Suprapubic skin (tissue), 4 donors: ENCODE measurements around the gene SLC35E1. TPM values are rescaled to one million over a fixed set of nuclear protein-coding genes. Genes with fewer than 3 reads are reported as not detected.

Experiments used
- DNase-seq, 2 donors: peaks; one replicate each; pipeline ENCODE4 v3.0.0-alpha.2; 2019; ENCODE audit warnings: low spot score in 2 of 2
- H3K27ac ChIP-seq: fragments of 200-600 bp; sonication (generic); one replicate; pipeline ENCODE4 v1.5.1; 2019
- H3K27me3 ChIP-seq: fragments of 200-600 bp; sonication (generic); one replicate; pipeline ENCODE4 v1.5.1; 2019
- H3K36me3 ChIP-seq: fragments of 200-600 bp; sonication (generic); one replicate; pipeline ENCODE4 v1.5.1; 2019
- H3K4me1 ChIP-seq: fragments of 200-600 bp; sonication (generic); one replicate; pipeline ENCODE4 v1.5.1; 2019
- H3K4me3 ChIP-seq: fragments of 200-600 bp; sonication (generic); one replicate; pipeline ENCODE4 v1.5.1; 2019; ENCODE audit warnings: mild to moderate bottlenecking
- H3K9me3 ChIP-seq: fragments of 200-600 bp; sonication (generic); one replicate; pipeline ENCODE4 v1.5.1; 2019
- EP300 ChIP-seq: sonication (generic); formaldehyde crosslinking; IDR thresholded peaks from one replicate; pipeline ENCODE4 v1.6.1; 2017; ENCODE audit warnings: antibody characterized with exemption
- POLR2A ChIP-seq, 2 donors: fragments of 450-650 bp; IDR thresholded peaks; one replicate each; pipeline ENCODE4 v1.6.1; 2017; ENCODE audit warnings: antibody characterized with exemption in 2 of 2, mild to moderate bottlenecking in 2 of 2, moderate library complexity in 2 of 2
- POLR2AphosphoS5 ChIP-seq, 3 donors: sonication (generic); formaldehyde crosslinking; IDR thresholded peaks; one replicate each; pipeline ENCODE4 v1.6.1; 2017; ENCODE audit warnings: antibody characterized with exemption in 3 of 3
- WGBS: methylation state at CpG from one replicate; pipeline ENCODE4 v1.1.5; 2018; 5-methylcytosine and 5-hydroxymethylcytosine counted together
- total RNA-seq, 4 donors: library from RNA; depleted of rRNA; stranded (reverse); fragments of >200 nt; gene quantifications; one replicate each; pipeline ENCODE4 v1.1.0, GENCODE V29; 2016
- TF ChIP-seq, protein P1 (sequence below), 2 donors: fragments of 200-600 bp in 1 of 2; fragments of 450-650 bp in 1 of 2; sonication (generic) in 1 of 2; IDR thresholded peaks; one replicate each; pipeline ENCODE4 v1.5.1; 2016 to 2019; ENCODE audit warnings: antibody characterized with exemption in 2 of 2, mild to moderate bottlenecking in 1 of 2, moderate library complexity in 1 of 2

The SLC35E1 gene
- total RNA-seq, 4 donors from 2014 or later: 49.8 to 64.8 (median 56.3) TPM

DNA sequence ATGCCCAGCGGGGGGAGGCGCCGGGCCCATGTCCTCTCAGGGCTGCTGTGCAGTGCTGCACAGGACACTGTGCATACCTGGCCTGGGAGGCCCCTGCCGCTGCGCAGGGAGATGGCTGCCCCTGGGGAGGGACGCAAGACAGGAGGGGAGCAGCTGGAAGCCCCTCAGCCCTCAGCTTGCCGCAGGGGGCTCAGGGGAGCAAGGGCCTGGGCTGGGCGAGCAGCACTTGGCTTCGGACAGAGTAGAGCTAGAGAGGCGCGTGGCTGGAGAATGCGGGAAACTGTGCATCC is 40.9 kb downstream of the SLC35E1 start:
- no peak overlapping the region for H3K4me3 ChIP-seq
- no peak for DNase-seq
- no peak overlapping the region for H3K27ac ChIP-seq
- peaks cover 100% of the 10 kb centered on the region for H3K36me3 ChIP-seq
- H3K4me1 ChIP-seq: no peaks in the 10 kb centered on the region
- no peaks in the 10 kb centered on the region for H3K27me3 ChIP-seq
- TF ChIP-seq POLR2A (IDR thresholded peaks at IDR 0.05): no peak
- TF ChIP-seq POLR2AphosphoS5 (IDR thresholded peaks at IDR 0.05): no peak
- TF ChIP-seq, protein P1, sequence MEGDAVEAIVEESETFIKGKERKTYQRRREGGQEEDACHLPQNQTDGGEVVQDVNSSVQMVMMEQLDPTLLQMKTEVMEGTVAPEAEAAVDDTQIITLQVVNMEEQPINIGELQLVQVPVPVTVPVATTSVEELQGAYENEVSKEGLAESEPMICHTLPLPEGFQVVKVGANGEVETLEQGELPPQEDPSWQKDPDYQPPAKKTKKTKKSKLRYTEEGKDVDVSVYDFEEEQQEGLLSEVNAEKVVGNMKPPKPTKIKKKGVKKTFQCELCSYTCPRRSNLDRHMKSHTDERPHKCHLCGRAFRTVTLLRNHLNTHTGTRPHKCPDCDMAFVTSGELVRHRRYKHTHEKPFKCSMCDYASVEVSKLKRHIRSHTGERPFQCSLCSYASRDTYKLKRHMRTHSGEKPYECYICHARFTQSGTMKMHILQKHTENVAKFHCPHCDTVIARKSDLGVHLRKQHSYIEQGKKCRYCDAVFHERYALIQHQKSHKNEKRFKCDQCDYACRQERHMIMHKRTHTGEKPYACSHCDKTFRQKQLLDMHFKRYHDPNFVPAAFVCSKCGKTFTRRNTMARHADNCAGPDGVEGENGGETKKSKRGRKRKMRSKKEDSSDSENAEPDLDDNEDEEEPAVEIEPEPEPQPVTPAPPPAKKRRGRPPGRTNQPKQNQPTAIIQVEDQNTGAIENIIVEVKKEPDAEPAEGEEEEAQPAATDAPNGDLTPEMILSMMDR (IDR thresholded peaks at IDR 0.05): no peak
- no peak for TF ChIP-seq EP300
- WGBS: over 99% methylated on average over 12 of the region's 12 CpGs
- H3K9me3 ChIP-seq: no peaks in the 10 kb centered on the region

DNA sequence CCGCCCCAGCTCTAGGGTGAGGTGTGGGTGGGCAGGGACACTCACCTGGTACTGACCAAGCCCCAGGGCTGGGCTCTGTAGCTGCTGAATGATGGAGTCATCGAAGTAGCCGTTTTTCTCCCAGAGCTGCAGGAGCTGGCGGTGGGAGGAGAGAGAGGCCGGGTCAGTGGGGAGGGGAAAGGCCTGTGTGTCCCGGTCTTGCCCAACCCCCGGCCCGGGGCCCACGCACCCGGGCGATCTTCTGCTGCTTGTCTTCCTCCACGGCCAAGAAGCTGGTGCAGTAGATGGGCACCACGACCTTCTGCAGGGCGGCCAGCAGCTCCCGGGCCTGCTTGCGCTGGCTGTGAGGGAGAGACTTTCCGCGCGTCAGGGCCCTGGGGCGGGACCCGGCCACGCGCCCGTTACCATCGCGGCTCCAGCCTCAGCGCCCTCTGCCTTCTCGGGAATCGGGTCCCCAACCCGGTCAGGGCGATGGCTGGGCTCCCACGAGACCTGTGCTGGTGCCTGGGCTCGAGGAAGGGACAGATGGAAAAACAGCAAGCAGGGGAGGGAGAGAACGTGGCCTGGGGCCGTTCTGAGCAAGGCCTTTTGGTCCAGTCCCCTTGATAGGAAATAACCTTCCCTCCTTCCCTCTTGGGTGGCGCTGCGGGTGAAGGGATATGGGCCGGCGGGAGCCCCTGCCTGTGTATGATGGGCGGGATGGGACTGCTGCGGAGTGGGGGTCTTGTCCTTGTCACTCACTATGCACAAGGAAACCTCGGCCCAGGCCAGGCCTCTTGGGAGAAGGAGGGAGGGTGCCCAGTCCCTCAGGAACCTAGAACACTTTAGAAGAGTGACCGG is 41.5 kb downstream of the SLC35E1 start:
- Histone ChIP-seq H3K4me1 (no peaks in the 10 kb centered on the region), H3K27me3 (no peaks in the 10 kb centered on the region), H3K36me3 (peaks cover 100% of the 10 kb centered on the region), H3K4me3 (no peak overlapping the region), H3K27ac (no peak overlapping the region), H3K9me3 (no peaks in the 10 kb centered on the region)
- WGBS: 92% methylated on average over 15 of the region's 43 CpGs
- DNase-seq: peak in 1 of 2 donors; percentile 60
- TF ChIP-seq POLR2AphosphoS5 (IDR thresholded peaks at IDR 0.05): no peak
- no peak for TF ChIP-seq EP300
- no peak for TF ChIP-seq POLR2A (IDR thresholded peaks at IDR 0.05)
- TF ChIP-seq, protein P1 (IDR thresholded peaks at IDR 0.05): no peak

DNA sequence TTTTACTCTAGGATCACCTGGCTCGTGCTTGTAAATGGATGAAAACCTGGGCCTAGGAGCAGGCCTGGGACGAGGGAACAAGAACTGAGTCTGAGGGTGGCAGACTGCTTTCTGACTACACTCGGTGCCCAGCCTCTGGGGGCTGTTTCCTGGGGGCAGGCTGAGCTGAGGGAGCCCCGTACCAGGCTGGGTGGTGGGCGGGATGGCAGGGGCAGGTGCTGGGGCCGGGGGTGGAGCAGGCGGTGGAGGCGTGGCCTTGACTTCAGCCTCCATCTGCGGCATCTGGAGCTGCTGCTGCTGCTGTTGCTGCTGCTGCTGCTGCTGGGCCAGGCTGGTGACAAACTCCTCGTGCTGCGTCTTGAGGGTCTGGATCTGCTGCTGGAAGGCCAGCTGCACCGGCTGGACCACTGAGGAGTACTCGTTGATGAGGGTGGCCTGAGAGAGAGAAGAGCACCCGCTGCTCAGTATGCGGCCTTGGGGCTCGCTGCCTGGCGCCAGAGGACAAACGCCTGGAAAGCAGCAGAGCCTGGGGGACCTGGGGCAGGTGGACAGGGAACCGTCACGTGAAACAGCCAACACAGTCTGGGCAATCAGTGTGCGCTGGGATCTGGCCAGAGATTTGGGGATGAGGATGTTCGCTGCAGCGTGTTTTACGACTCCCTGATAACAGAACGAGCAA is 42.6 kb downstream of the SLC35E1 start:
- Histone ChIP-seq H3K4me3 (no peak overlapping the region), H3K36me3 (peaks cover 100% of the 10 kb centered on the region), H3K4me1 (no peaks in the 10 kb centered on the region), H3K27me3 (no peaks in the 10 kb centered on the region), H3K27ac (no peak overlapping the region), H3K9me3 (no peaks in the 10 kb centered on the region)
- whole genome bisulfite sequencing: 88% methylated on average over 8 of the region's 25 CpGs
- DNase-seq: peak in 1 of 2 donors; percentile 52
- TF ChIP-seq POLR2A (IDR thresholded peaks at IDR 0.05): no peak
- no peak for TF ChIP-seq EP300
- no peak for TF ChIP-seq POLR2AphosphoS5 (IDR thresholded peaks at IDR 0.05)
- TF ChIP-seq, protein P1 (IDR thresholded peaks at IDR 0.05): no peak

DNA sequence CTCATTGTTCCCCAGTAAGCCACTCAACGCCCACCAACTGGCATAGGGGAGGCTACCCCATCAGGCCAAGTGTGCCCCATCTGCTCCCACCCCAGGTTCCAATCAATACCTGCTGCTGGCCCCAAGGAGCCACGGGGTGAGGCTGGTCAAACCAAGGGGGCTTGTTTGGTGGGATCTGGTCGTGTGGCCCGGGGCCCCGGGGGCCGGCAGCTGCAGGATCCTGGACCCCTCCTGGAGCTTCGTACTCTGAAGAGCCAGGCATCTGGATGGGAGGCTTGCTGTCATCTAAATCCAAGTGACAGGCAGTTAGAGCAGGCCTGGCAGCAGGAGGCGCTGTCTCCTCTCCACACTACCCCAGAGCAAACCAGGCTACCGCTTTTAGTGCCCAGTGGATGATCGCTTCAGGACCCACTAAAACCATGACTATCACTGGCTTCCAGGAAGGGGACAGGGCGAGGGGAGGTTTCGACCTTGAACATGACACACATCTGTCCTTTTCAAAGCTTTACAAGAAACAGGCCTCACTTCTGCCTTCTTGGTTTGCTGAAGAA is 44.2 kb downstream of the SLC35E1 start:
- DNase-seq: no peak
- no peaks in the 10 kb centered on the region for H3K27me3 ChIP-seq
- H3K27ac ChIP-seq: peak overlapping the region; percentile 69
- 90% methylated on average over 12 of the region's 12 CpGs for WGBS
- TF ChIP-seq POLR2AphosphoS5 (IDR thresholded peaks at IDR 0.05) (no peak), EP300 (no peak)
- TF ChIP-seq, protein P1 (IDR thresholded peaks at IDR 0.05): peak in 1 of 2 donors; percentile 18
- H3K36me3 ChIP-seq: peaks cover 100% of the 10 kb centered on the region
- H3K9me3 ChIP-seq: no peaks in the 10 kb centered on the region
- no peaks in the 10 kb centered on the region for H3K4me1 ChIP-seq
- H3K4me3 ChIP-seq: no peak overlapping the region

DNA sequence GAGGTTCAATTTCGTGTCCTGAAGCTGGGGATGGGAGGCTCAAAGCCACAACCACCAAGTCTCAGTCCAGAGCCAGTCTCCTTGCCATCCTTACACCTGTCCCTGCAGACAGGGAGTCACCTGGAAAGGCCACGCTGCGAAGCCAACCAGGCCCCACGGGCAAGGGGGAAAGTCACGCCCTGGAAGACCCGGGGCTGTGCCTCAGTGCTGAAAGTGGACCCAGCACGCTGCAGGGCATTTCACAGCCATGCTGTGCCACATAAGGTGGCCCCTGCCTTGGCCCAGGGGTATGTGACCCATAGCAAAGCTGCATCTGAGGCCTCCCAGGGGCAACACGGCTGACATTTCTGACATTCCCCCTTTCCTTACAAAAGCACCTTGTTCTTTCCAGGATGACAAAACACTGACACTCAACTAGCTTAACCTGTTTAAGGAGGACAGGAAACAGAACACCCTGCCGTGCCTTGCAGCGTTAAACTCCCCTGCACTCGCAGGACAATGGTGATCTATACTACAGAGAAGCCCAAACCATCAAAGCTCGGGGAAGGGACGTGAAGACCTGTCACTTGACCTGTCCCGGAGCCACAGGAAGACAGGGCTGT is 44.8 kb downstream of the SLC35E1 start:
- H3K36me3 ChIP-seq: peaks cover 100% of the 10 kb centered on the region
- H3K27me3 ChIP-seq: no peaks in the 10 kb centered on the region
- no peak for TF ChIP-seq POLR2AphosphoS5 (IDR thresholded peaks at IDR 0.05)
- TF ChIP-seq, protein P1 (IDR thresholded peaks at IDR 0.05): no peak
- no peak for TF ChIP-seq EP300
- TF ChIP-seq POLR2A (IDR thresholded peaks at IDR 0.05): no peak
- H3K4me3 ChIP-seq: no peak overlapping the region
- no peaks in the 10 kb centered on the region for H3K9me3 ChIP-seq
- peak overlapping the region; percentile 69 for H3K27ac ChIP-seq
- WGBS: 64% methylated on average over 7 of the region's 14 CpGs
- DNase-seq: no peak
- H3K4me1 ChIP-seq: no peaks in the 10 kb centered on the region
